Heart left ventricle (tissue), 13 donors: ENCODE data around the gene NELFCD.

Source experiments
- CTCF ChIP-seq, 12 donors: fragments of 200-600 bp; sonication (generic) in 4 of 12; IDR thresholded peaks; one replicate each; pipeline versions ENCODE4 v1.5.0 to v1.8.0; 2018 to 2022; ENCODE audit warnings: antibody characterized with exemption in 12 of 12, mild to moderate bottlenecking in 5 of 12
- POLR2A ChIP-seq, 2 donors: fragments of 450-650 bp; IDR thresholded peaks; one replicate each; pipeline ENCODE4 v1.6.1; 2017; ENCODE audit warnings: antibody characterized with exemption in 2 of 2, mild to moderate bottlenecking in 2 of 2, moderate library complexity in 2 of 2
- donor health status: ischemic (EF 13 %, LVEDD 7.1; RV severe dilation, severe dysfunction).
- donor health status: DM: no; HTN: yes; CAD: no.
- donor health status: DM: no; HTN: no; CAD: no.
- donor health status: ischemic (EF 25% LVEDD 6.9; RV normal size, moderate dysfunction).
- donor health status: ischemic (EF 25% LVEDD 5.7; RV mildly dilated, moderate dysfunction).
- donor health status: ischemic (EF 35%, LVEDD 5.7; RV mildly dilated, moderate dysfunction).
- donor health status: nonischemic (EF 11% LVEDD 7.7; RV severe dilation, severe dysfunction).
- donor health status: DM: yes; HTN: yes; CAD: no.
- donor health status: PGD.
- donor health status: ischemic (EF 29% LVEDD 5.4; RV normal size, mild dysfunction).
- donor health status: nonischemic (EF 23%, LVEDD 6.1; RV moderate dilation, normal function).

DNA sequence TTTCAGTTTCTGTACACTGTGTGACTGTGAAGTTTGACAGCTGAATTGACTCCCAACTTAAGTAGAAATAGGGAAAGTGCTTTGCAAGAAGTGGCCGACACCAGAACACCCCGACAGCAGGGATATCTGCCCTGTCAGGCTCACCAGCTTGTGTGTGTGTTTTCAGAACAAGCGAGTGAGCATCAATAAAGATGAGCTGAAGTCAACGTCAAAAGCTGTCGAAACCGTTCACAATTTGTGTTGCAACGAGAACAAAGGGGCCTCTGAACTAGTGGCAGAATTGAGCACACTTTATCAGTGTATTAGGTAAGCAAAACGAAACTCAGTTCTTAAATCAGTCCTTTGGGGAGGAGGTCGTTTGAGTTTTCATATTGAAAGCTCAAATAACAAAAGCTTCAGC is 10.7 kb downstream of the NELFCD start:
- TF ChIP-seq CTCF (IDR thresholded peaks at IDR 0.05) = no peak
- TF ChIP-seq POLR2A (IDR thresholded peaks at IDR 0.05) = no peak
